ENCODE measurements around the gene AK5. TPM values are rescaled to one million over a fixed set of nuclear protein-coding genes. Genes with fewer than 3 reads are reported as not detected.

The AK5 gene
- total and polyA plus RNA-seq, 7 experiments from 2014 or later: 1.7 to 82.1 (median 56.5) TPM

DNA sequence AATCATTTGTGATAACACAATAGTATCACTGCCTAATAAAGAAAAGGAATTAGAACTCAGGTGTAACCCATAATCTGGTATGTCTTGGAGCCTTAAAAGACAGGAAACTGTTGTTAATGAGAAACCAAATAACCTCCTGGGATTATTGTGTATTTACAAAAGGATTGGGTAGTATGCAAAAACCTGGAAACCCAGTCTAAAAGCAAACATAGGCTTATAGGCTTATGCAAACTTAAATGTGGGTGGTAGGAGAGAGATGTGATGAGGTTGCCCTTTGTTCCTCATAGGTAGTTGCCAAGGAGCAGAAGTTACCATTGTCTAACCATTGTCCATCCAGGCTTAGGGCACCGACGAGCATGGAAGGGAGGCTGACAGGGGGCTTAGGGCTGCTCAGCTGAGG lies 165.8 kb downstream of the AK5 start:
- DNase-seq: no peak
- peaks cover 0 to 42% (median 34%) of the 10 kb centered on the region in 7 donors for H3K4me1 Mint-ChIP-seq
- H3K4me3 Mint-ChIP-seq: no peak overlapping the region
- Histone ChIP-seq H3K9me3 (ENCODE audit: control insufficient read depth in 2 of 3, low read length in 3 of 3) (no peaks in the 10 kb centered on the region), H3K36me3 (ENCODE audit: control insufficient read depth in 2 of 3, insufficient read depth in 3 of 3, low read length in 3 of 3) (no peaks in the 10 kb centered on the region), H3K4me3 (ENCODE audit: low read length) (no peak overlapping the region), H3K27me3 (ENCODE audit: control insufficient read depth in 2 of 2, insufficient read depth in 2 of 2, low read length in 2 of 2) (no peaks in the 10 kb centered on the region), H3K27ac (ENCODE audit: low read depth, low read length) (no peak overlapping the region), H3K4me1 (ENCODE audit: control insufficient read depth in 2 of 2, insufficient read depth in 2 of 2, low read length in 2 of 2) (peaks cover 0 to 4% of the 10 kb centered on the region in 2 donors)
- H3K9me3 Mint-ChIP-seq: peaks cover 0 to 4% (median 1%) of the 10 kb centered on the region in 11 donors
- H3K36me3 Mint-ChIP-seq: peaks cover 2 to 60% (median 37%) of the 10 kb centered on the region in 5 donors
- no peaks in the 10 kb centered on the region for H3K27me3 Mint-ChIP-seq
- H3K27ac Mint-ChIP-seq: no peak overlapping the region
- ChIA-PET POLR2A (no interaction called here), CTCF (no interaction called here)
- no peak for ATAC-seq
- intact Hi-C loops (cut with micrococcal nuclease): no loop called here

DNA sequence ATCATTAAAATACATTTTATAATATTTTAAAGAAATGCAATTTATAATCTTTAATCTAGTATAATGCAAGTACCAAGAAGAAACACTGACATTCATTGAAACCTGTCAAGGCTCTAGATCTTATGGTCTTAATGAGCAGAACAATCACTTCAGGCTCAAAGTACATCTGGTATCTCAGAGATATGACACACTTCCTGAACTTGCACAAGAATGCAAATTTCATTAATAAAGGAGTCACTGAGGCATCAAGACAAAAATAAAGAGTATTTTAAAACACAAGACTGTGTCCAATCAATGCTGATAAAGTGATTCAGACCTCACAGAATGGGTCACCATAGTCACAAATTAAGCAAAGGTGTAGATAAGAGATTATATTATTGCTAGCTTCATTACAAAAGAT lies 178.1 kb downstream of the AK5 start:
- H3K27ac ChIP-seq (ENCODE audit: low read depth, low read length): no peak overlapping the region
- DNase-seq (no peak), ATAC-seq (no peak)
- no peaks in the 10 kb centered on the region for H3K4me1 ChIP-seq (ENCODE audit: control insufficient read depth in 2 of 2, insufficient read depth in 2 of 2, low read length in 2 of 2)
- Mint-ChIP-seq H3K36me3 (peaks cover 0 to 60% (median 43%) of the 10 kb centered on the region in 5 donors), H3K27me3 (no peaks in the 10 kb centered on the region), H3K27ac (peak overlapping the region in 3 of 9 donors; percentile 12 to 57 (median 34)), H3K4me1 (peaks cover 0 to 58% (median 39%) of the 10 kb centered on the region in 7 donors), H3K9me3 (peaks cover 0 to 9% (median 0%) of the 10 kb centered on the region in 11 donors), H3K4me3 (no peak overlapping the region)
- no peaks in the 10 kb centered on the region for H3K36me3 ChIP-seq (ENCODE audit: control insufficient read depth in 2 of 3, insufficient read depth in 3 of 3, low read length in 3 of 3)
- intact Hi-C loops (cut with micrococcal nuclease): no loop called here
- ChIA-PET POLR2A (no interaction called here), CTCF (no interaction called here)
- H3K9me3 ChIP-seq (ENCODE audit: control insufficient read depth in 2 of 3, low read length in 3 of 3): no peaks in the 10 kb centered on the region
- no peak overlapping the region for H3K4me3 ChIP-seq (ENCODE audit: low read length)
- H3K27me3 ChIP-seq (ENCODE audit: control insufficient read depth in 2 of 2, insufficient read depth in 2 of 2, low read length in 2 of 2): no peaks in the 10 kb centered on the region

DNA sequence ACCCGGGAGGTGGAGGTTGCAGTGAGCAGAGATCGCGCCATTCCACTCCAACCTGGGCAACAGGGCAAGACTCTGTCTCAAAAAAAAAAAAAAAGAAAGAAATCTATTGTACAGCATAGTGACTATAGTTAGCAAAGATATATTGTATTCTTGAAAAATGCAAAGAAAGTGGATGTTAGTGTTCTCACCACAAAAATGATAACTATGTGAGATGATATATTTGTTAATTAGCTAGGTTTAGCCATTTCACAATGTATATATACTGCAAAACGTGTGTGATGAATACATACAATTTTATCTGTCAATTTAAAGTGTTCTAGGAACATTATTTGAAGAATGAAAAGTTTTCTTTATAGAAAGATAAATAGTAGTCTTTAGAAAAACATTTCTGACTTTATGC lies 179.9 kb downstream of the AK5 start:
- ChIA-PET POLR2A (interaction anchor here (0.6 to 1.3 kb wide), 2 partner anchors 9 to 179 kb away, joined by 3 read pairs; no protein-coding TSS in a partner anchor), CTCF (interaction anchor here (1.4 kb wide), 1 partner anchor 64 kb away, joined by 3 read pairs; no protein-coding TSS in a partner anchor)
- Mint-ChIP-seq H3K4me1 (peaks cover 0 to 61% (median 44%) of the 10 kb centered on the region in 7 donors), H3K27ac (no peak overlapping the region), H3K4me3 (no peak overlapping the region), H3K9me3 (peaks cover 0 to 9% (median 0%) of the 10 kb centered on the region in 11 donors), H3K27me3 (no peaks in the 10 kb centered on the region), H3K36me3 (peaks cover 0 to 61% (median 47%) of the 10 kb centered on the region in 5 donors)
- DNase-seq (no peak), ATAC-seq (no peak)
- no peaks in the 10 kb centered on the region for H3K36me3 ChIP-seq (ENCODE audit: control insufficient read depth in 2 of 3, insufficient read depth in 3 of 3, low read length in 3 of 3)
- H3K27me3 ChIP-seq (ENCODE audit: control insufficient read depth in 2 of 2, insufficient read depth in 2 of 2, low read length in 2 of 2): no peaks in the 10 kb centered on the region
- no peak overlapping the region for H3K27ac ChIP-seq (ENCODE audit: low read depth, low read length)
- H3K4me3 ChIP-seq (ENCODE audit: low read length): no peak overlapping the region
- no peaks in the 10 kb centered on the region for H3K4me1 ChIP-seq (ENCODE audit: control insufficient read depth in 2 of 2, insufficient read depth in 2 of 2, low read length in 2 of 2)
- H3K9me3 ChIP-seq (ENCODE audit: control insufficient read depth in 2 of 3, low read length in 3 of 3): no peaks in the 10 kb centered on the region
- intact Hi-C loops (cut with micrococcal nuclease): loop anchor here in 1 of 2 donors (2.0 kb wide), 1 partner anchor 23 kb away; no protein-coding TSS in a partner anchor

DNA sequence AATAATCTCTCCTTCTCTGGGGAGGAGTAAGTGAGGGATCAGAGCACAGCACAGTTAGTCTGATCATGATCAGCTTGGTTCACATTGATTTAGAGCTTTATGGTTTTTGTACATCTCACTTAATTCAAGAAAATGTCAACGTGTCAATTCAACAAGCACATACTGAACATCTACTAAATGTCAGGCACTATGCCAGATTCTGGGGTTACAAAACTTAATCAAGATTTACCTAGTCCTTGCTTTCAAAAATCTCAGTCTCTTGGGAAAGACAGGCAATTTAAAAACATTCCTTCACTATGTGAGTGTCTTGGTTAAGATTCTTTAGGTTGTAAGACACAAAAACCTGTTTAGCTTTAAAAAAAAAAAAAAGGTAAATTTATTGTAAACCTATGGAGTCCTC lies 181.4 kb downstream of the AK5 start:
- no peak overlapping the region for H3K4me3 Mint-ChIP-seq
- no peaks in the 10 kb centered on the region for H3K9me3 ChIP-seq (ENCODE audit: control insufficient read depth in 2 of 3, low read length in 3 of 3)
- ATAC-seq (no peak), DNase-seq (no peak)
- no peaks in the 10 kb centered on the region for H3K27me3 ChIP-seq (ENCODE audit: control insufficient read depth in 2 of 2, insufficient read depth in 2 of 2, low read length in 2 of 2)
- H3K4me3 ChIP-seq (ENCODE audit: low read length): no peak overlapping the region
- no peaks in the 10 kb centered on the region for H3K36me3 ChIP-seq (ENCODE audit: control insufficient read depth in 2 of 3, insufficient read depth in 3 of 3, low read length in 3 of 3)
- H3K27ac Mint-ChIP-seq: peak overlapping the region in 2 of 9 donors; percentile 55 to 61
- H3K9me3 Mint-ChIP-seq: peaks cover 0 to 9% (median 0%) of the 10 kb centered on the region in 11 donors
- ChIA-PET CTCF (interaction anchor here (1.4 kb wide), 1 partner anchor 62 kb away, joined by 3 read pairs; no protein-coding TSS in a partner anchor), POLR2A (interaction anchor here (0.8 kb wide), 1 partner anchor 515 kb away, joined by 4 read pairs; no protein-coding TSS in a partner anchor)
- H3K36me3 Mint-ChIP-seq: peaks cover 0 to 49% (median 35%) of the 10 kb centered on the region in 5 donors
- peaks cover 0 to 51% (median 35%) of the 10 kb centered on the region in 7 donors for H3K4me1 Mint-ChIP-seq
- intact Hi-C loops (cut with micrococcal nuclease): loop anchor here in 1 of 2 donors (2.0 kb wide), 1 partner anchor 24 kb away; no protein-coding TSS in a partner anchor
- H3K27ac ChIP-seq (ENCODE audit: low read depth, low read length): no peak overlapping the region
- no peaks in the 10 kb centered on the region for H3K27me3 Mint-ChIP-seq
- H3K4me1 ChIP-seq (ENCODE audit: control insufficient read depth in 2 of 2, insufficient read depth in 2 of 2, low read length in 2 of 2): no peaks in the 10 kb centered on the region

DNA sequence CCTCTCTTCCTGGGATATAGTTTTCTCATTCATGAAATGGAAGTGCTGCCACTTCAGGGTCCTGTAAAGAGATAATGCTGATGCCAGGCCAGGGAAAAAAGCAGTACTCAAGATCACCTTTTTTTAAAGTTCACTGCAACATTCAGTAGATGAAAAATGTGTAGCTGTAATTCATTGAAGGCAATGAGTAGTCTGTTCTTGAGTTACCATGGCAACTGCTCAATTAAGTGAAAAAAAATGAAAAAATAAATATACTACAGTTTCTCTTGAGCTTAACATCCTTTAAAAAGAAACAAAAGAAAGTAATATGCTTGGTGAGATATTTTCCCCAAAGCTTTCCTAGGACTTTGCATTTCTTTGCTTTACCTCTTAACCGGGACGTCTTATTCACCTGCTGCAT lies 183.3 kb downstream of the AK5 start:
- no peaks in the 10 kb centered on the region for H3K27me3 Mint-ChIP-seq
- H3K27ac ChIP-seq (ENCODE audit: low read depth, low read length): no peak overlapping the region
- no peak for ATAC-seq
- H3K27ac Mint-ChIP-seq: peak overlapping the region in 2 of 9 donors; percentile 36 to 37
- intact Hi-C loops (cut with micrococcal nuclease): no loop called here
- peaks cover 0 to 9% (median 0%) of the 10 kb centered on the region in 11 donors for H3K9me3 Mint-ChIP-seq
- no peak overlapping the region for H3K4me3 ChIP-seq (ENCODE audit: low read length)
- H3K4me3 Mint-ChIP-seq: no peak overlapping the region
- ChIA-PET CTCF (no interaction called here), POLR2A (no interaction called here)
- H3K9me3 ChIP-seq (ENCODE audit: control insufficient read depth in 2 of 3, low read length in 3 of 3): no peaks in the 10 kb centered on the region
- no peaks in the 10 kb centered on the region for H3K4me1 ChIP-seq (ENCODE audit: control insufficient read depth in 2 of 2, insufficient read depth in 2 of 2, low read length in 2 of 2)
- H3K36me3 ChIP-seq (ENCODE audit: control insufficient read depth in 2 of 3, insufficient read depth in 3 of 3, low read length in 3 of 3): no peaks in the 10 kb centered on the region
- DNase-seq: no peak
- peaks cover 0 to 45% (median 29%) of the 10 kb centered on the region in 5 donors for H3K36me3 Mint-ChIP-seq
- no peaks in the 10 kb centered on the region for H3K27me3 ChIP-seq (ENCODE audit: control insufficient read depth in 2 of 2, insufficient read depth in 2 of 2, low read length in 2 of 2)
- H3K4me1 Mint-ChIP-seq: peaks cover 0 to 41% (median 27%) of the 10 kb centered on the region in 7 donors

DNA sequence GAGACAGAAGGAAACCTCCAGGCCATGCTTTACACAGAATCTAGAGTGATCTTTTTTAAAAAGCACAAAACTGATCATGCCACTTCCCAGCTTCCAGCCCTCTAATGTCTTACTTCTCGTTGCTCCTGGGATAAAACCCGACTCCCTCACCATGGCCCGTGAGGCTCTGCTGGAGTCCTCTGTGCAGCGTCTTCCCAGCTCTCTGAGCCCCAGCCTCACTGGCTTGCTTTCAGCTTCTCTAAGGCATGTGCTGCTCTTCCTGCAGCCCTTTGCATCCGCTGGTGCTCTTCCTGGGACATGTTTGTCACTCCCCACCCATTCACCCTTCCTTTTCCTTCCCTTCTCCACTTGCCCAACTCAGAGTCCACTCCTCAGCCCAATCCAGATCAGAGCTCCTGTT lies 184.1 kb downstream of the AK5 start:
- Mint-ChIP-seq H3K4me1 (peaks cover 0 to 36% (median 27%) of the 10 kb centered on the region in 7 donors), H3K27ac (peak overlapping the region in 3 of 9 donors; percentile 6 to 14 (median 8)), H3K36me3 (peaks cover 0 to 41% (median 25%) of the 10 kb centered on the region in 5 donors), H3K27me3 (no peaks in the 10 kb centered on the region), H3K4me3 (no peak overlapping the region), H3K9me3 (peaks cover 0 to 9% (median 0%) of the 10 kb centered on the region in 11 donors)
- DNase-seq (no peak), ATAC-seq (no peak)
- no peaks in the 10 kb centered on the region for H3K27me3 ChIP-seq (ENCODE audit: control insufficient read depth in 2 of 2, insufficient read depth in 2 of 2, low read length in 2 of 2)
- intact Hi-C loops (cut with micrococcal nuclease): no loop called here
- no peaks in the 10 kb centered on the region for H3K36me3 ChIP-seq (ENCODE audit: control insufficient read depth in 2 of 3, insufficient read depth in 3 of 3, low read length in 3 of 3)
- no peak overlapping the region for H3K27ac ChIP-seq (ENCODE audit: low read depth, low read length)
- H3K4me1 ChIP-seq (ENCODE audit: control insufficient read depth in 2 of 2, insufficient read depth in 2 of 2, low read length in 2 of 2): no peaks in the 10 kb centered on the region
- ChIA-PET POLR2A (no interaction called here), CTCF (no interaction called here)
- H3K9me3 ChIP-seq (ENCODE audit: control insufficient read depth in 2 of 3, low read length in 3 of 3): no peaks in the 10 kb centered on the region
- no peak overlapping the region for H3K4me3 ChIP-seq (ENCODE audit: low read length)
